Ishikawa (cell line): Measurements from ENCODE around the gene CCDC154.
A peak's percentile ranks its signal among the peaks of the same experiment; 100 is the strongest.

ENCODE experiments used
- CEBPB ChIP-seq: IDR thresholded peaks from 2 replicates; pipeline ENCODE4 v1.6.1; 2012
- CREB1 ChIP-seq: IDR thresholded peaks from 2 replicates; pipeline ENCODE4 v1.6.1; 2012; ENCODE audit warnings: low read depth
- EGR1 ChIP-seq: IDR thresholded peaks from 2 replicates; pipeline ENCODE4 v1.6.1; 2012
- EP300 ChIP-seq: IDR thresholded peaks from 2 replicates; pipeline ENCODE4 v1.6.1; 2012; ENCODE audit warnings: borderline replicate concordance
- FOXM1 ChIP-seq: IDR thresholded peaks from 2 replicates; pipeline ENCODE4 v1.6.1; 2012; ENCODE audit warnings: low read depth, borderline replicate concordance
- NFIC ChIP-seq: IDR thresholded peaks from 2 replicates; pipeline ENCODE4 v1.6.1; 2012
- RAD21 ChIP-seq: IDR thresholded peaks from 2 replicates; pipeline ENCODE4 v1.6.1; 2012; ENCODE audit warnings: low read depth
- REST ChIP-seq: IDR thresholded peaks from 2 replicates; pipeline ENCODE4 v1.6.1; 2012; ENCODE audit warnings: low read depth, mild to moderate bottlenecking
- TAF1 ChIP-seq: IDR thresholded peaks from 2 replicates; pipeline ENCODE4 v1.6.1; 2012; ENCODE audit warnings: low read depth, mild to moderate bottlenecking
- TCF12 ChIP-seq: IDR thresholded peaks from 2 replicates; pipeline ENCODE4 v1.6.1; 2012; ENCODE audit warnings: low read depth
- TEAD4 ChIP-seq: IDR thresholded peaks from 2 replicates; pipeline ENCODE4 v1.6.1; 2012
- USF1 ChIP-seq: IDR thresholded peaks from 2 replicates; pipeline ENCODE4 v1.6.1; 2012
- YY1 ChIP-seq: IDR thresholded peaks from 2 replicates; pipeline ENCODE4 v1.6.1; 2012; ENCODE audit warnings: low read depth
- ZBTB7A ChIP-seq: IDR thresholded peaks from 2 replicates; pipeline ENCODE4 v1.6.1; 2012; ENCODE audit warnings: low read depth
- TF ChIP-seq, protein P1 (sequence below): IDR thresholded peaks from 2 replicates; pipeline ENCODE4 v1.6.1; 2012

The CCDC154 gene

GRCh38 chr16:1413684-1414531 lies 30.4 kb downstream of the CCDC154 start:
- no peak for TF ChIP-seq FOXM1
- peak; percentile 81; the same call in 1 of the 2 replicates for TF ChIP-seq ZBTB7A
- TF ChIP-seq, protein P1, sequence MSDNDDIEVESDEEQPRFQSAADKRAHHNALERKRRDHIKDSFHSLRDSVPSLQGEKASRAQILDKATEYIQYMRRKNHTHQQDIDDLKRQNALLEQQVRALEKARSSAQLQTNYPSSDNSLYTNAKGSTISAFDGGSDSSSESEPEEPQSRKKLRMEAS = peak; percentile 51; the same call in 1 of the 2 replicates
- no peak for TF ChIP-seq CREB1
- peak; percentile 45; the same call in 1 of the 2 replicates for TF ChIP-seq RAD21

GRCh38 chr16:1412847-1413246 lies 31.5 kb downstream of the CCDC154 start:
- TF ChIP-seq REST (no peak), TAF1 (no peak), TEAD4 (no peak), USF1 (no peak), FOXM1 (no peak), EGR1 (no peak), EP300 (no peak), YY1 (no peak), CEBPB (no peak), ZBTB7A (no peak), RAD21 (no peak), NFIC (no peak)
- TF ChIP-seq, protein P1 = no peak

DNA sequence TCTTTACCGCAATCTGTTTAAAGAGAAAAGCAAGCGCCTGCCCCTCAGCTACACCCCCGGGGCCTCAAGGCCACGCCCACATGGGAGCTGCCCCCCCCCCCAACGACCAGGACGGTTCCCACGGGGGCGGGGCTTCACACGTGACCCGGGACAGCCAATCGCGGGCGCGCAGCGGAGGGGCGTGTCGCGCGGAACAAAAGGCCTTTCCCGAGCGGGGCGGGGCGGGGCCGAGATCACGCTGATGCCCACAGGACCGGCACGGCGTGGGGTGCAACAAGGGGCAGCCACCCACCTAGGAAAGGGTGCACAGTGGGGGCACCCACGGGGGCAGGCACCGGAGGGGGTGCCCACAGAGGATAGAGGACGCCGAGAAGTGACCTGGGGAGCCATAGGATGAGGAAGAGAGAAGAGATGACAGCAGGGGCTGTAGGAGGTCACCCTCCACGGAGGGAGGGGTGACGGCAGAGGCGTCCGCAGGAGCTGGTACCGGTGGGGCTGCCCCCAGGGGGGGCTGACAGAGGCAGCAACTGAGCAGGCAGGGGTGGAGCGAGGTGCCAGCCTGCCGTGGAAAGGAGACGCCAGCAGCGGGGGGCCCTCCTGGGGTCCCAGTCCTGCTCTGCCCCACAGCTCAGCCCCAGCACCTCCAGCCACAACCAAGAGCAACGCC lies 36.1 kb downstream of the CCDC154 start:
- no peak for TF ChIP-seq FOXM1
- peak; percentile 23; the same call in 1 of the 2 replicates for TF ChIP-seq EGR1
- TF ChIP-seq REST = no peak
- no peak for TF ChIP-seq TAF1
- TF ChIP-seq, protein P1 = no peak
- no peak for TF ChIP-seq NFIC
- TF ChIP-seq USF1 = peak; percentile 98
- no peak for TF ChIP-seq TCF12
- TF ChIP-seq ZBTB7A = peak; percentile 66; the same call in 1 of the 2 replicates
- no peak for TF ChIP-seq CREB1

GRCh38 chr16:1407753-1408152 lies 36.6 kb downstream of the CCDC154 start:
- TF ChIP-seq CREB1 (no peak), EP300 (no peak), CEBPB (no peak), TEAD4 (no peak), YY1 (no peak), RAD21 (no peak), EGR1 (no peak), TAF1 (no peak), ZBTB7A (no peak), USF1 (no peak), REST (no peak), TCF12 (no peak), FOXM1 (no peak), NFIC (no peak)
- TF ChIP-seq, protein P1 = no peak
